Stimulated activated CD4-positive, alpha-beta T cell treated with anti-CD3 and anti-CD28 coated beads, Interleukin-1b, Interleukin-23, amount 100 ng/mL, for 48 hours (primary cell): ENCODE data around the gene GNAI2.
"Not testable (repeated sequence)": the region's sequence is repeated elsewhere in the genome, so short reads cannot be mapped to it uniquely, and the experiment has no call there.

Experiments used
- DNase-seq: peaks from one replicate; pipeline ENCODE4 v3.0.0-alpha.2; 2020

The GNAI2 gene

DNA sequence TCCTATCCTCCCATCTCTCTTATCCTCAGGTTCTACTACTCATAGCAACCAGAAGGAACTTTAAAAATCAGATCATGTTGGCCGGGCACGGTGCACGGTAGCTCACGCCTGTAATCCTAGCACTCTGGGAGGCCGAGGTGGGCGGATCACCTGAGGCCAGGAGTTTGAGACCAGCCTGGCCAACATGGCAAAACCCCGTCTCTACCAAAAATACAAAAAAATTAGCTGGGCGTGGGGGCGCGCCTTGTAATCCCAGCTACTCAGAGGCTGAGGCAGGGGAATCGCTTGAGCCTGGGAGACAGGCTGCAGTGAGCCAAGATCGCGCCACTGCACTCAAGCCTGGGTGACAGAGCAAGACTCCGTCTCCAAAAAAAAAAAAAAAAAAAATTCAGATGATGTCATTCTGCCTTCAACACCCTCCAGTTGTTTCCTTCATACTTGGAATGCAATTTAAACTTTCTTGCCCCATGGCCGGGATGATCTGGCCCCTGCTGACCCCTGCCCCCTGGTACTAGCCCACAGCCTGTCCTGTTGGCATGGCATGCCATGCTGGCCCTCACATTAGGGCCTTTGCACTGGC lies 7.7 kb upstream of the GNAI2 start:
- not testable (repeated sequence) for DNase-seq

DNA sequence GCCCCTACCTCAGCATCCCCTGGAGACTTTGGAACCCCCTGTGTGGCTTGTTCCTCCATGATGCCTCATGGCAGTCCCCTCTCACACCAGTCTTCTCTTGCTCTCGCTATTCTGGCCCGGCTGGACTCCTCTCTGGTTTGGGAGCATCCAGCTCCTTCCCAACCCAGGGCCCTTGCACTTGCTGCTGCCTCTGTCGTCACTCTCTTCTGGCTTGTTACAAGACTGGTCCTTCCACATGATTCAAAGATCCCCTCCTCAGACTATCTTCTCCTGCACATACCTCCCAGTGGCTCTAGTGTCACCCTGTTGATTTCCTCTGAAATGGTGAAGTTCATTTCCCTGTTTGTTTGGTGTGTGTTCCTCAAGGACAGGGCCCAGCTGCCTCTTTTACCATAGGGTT lies 6.5 kb upstream of the GNAI2 start:
- no peak for DNase-seq

DNA sequence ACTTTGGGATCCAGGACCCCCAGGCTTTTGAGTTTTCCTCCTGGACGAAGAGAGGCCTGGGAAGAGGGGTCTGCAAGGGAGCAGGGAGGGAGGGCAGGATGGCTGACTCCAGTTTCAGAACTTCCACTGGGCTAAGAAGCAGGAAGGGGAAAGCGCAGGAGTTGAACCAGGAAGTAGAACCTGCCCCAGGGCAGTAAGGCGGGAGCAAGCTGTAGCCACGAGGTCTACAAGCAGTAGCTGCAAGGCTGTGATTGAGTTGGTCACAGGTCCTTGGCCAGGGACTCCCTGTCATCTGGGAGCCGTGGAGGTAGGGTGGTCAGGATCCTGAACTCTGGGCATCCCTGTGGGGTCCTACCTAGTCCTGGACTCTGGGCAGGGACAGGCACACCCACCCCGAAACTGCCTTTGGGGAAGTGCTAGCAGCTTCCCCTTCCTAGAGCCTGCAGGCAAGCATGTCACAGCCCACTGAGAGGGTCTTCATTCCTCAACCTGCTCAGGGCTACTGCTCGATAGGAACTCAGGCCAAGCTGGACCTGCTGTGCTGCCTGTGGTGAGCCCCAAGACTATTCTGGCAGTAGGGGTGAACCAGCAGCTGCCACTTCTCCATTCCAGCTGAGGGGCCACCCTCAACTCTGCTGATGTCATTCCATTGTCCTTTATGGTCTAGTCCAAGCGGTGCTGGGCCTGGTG lies 5.8 kb upstream of the GNAI2 start:
- DNase-seq = no peak

DNA sequence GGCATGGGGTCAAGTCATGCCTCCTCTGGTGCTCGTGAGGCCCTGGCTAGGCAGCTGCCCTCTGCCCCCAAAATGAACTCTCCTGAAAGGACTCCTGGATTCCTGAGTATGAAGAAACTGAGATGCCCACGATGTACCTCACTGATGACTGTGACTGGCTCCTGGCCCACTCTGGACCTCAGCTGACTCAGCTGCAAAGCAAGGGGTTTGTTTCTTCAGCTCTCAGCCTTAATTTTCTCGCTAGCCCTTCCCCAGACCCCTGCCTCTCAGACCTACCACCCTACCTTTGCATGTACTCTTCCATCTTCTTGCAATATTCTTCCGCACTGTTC lies 5.2 kb upstream of the GNAI2 start:
- DNase-seq = no peak

- DNase-seq = no peak
Measured at GRCh38 chr3:50231581-50231980, 4.4 kb upstream of the GNAI2 start.

- no peak for DNase-seq
Measured at GRCh38 chr3:50232303-50232702, 3.7 kb upstream of the GNAI2 start.

DNA sequence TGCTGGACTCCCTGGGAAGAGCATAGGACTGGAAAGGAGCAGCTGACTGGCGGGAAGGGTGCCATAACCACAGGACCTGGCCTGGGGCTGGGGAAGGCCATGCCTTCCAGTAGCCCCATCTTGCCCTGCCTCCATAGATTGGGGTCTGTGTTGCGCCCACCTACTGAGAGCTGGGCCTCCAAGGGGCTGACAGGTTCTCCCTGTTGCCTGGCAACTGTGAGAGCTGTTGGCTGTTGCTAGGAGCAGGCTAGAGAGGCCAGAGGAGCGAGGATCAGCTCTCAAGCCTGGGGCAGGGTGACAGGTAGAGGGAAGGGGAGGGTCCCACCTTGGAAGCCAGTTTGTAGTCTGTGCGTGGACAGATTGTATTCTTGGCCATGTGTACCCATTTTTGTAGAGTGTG lies 2.8 kb upstream of the GNAI2 start:
- no peak for DNase-seq

- DNase-seq = no peak
Measured at GRCh38 chr3:50236484-50237132, 604 bp downstream of the GNAI2 start.

DNA sequence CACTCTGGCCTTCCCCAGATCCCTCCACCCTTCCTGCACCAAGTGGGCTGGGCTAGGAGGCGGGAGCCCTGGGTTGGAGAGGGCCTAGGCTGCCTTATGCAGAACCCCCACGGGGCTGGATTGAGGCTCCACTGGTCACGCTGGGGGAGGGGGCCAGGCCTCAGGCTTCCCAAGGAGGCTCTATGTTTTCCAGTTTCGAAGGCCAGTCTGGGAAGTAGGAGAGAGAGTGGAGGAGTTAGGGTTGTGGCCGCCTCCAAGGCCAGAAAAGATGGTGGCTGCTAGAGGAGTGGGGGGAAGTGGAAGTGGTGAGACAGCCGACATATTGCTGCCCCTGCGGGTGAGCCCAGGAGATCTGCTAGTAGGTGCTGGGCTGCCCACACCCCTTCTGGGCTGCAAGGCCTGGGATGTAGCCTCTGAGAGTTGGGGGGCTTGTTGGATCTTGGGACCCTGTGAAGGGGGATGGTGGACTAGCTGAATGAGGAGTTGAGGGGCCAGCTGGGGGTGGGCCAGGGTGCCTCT lies 1.2 kb downstream of the GNAI2 start:
- peak; percentile 32 for DNase-seq

DNA sequence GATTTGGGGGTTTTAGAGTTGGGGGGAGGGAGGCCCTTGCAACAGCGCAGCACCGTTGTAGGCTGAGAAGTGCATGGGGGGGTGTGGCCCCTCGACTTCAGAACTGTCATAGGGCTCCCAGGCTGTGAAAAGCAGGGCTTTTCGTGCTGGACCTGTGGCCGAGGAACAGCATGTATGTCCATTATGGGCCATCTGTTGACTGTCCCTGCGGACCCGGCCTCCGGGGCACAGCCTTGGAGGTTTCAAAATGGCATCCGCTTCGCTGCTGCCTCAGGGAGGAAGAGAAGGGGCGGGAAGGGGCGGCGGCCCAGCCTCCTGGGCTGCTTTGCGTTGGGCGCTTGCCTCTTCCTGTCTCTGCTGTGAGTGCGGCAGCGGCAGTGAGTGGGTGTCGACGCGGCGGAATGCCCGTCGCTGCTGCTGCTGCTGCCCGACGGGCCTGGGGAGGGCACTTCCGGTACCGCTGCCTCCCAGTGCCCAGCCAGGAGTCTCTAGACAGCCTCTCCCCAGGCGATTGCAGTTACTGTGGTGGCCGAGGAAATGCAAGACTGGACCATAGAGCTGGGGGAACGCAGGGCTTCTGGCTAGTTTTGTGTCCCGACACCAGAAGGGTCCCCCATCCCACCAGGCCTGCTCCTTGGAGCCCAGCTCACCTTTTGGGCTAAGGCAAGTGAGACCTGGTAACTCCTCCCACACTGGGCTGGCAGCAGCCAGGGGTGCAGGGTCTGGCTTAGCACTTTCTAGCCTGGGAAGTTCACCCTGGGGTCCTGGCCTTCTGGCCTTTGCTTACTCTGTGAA lies 1.9 kb downstream of the GNAI2 start:
- peak; percentile 89 for DNase-seq

- no peak for DNase-seq
Measured at GRCh38 chr3:50238549-50239026, 2.6 kb downstream of the GNAI2 start.

DNA sequence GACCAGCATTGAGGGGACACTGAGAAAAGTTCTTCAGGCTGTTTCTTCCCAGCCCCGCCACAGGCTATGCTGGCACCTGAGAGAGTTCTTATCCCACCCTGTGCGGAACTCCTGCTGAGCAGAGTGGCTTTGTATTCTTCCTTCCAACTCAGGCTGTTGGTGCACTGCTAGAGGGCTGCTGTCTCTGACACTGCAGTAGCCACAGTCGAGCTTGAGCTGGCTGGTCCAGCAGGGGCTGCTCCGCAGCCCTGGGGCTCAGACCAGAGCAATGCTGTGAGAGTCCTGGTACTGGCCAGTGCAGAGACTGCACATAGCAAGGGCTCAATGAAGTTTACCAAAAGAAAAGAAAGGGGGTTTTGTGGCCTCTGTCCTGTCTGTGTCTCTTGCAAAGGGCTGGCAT lies 3.6 kb downstream of the GNAI2 start:
- DNase-seq = no peak

GRCh38 chr3:50241163-50241562 lies 5.2 kb downstream of the GNAI2 start:
- DNase-seq = no peak

DNA sequence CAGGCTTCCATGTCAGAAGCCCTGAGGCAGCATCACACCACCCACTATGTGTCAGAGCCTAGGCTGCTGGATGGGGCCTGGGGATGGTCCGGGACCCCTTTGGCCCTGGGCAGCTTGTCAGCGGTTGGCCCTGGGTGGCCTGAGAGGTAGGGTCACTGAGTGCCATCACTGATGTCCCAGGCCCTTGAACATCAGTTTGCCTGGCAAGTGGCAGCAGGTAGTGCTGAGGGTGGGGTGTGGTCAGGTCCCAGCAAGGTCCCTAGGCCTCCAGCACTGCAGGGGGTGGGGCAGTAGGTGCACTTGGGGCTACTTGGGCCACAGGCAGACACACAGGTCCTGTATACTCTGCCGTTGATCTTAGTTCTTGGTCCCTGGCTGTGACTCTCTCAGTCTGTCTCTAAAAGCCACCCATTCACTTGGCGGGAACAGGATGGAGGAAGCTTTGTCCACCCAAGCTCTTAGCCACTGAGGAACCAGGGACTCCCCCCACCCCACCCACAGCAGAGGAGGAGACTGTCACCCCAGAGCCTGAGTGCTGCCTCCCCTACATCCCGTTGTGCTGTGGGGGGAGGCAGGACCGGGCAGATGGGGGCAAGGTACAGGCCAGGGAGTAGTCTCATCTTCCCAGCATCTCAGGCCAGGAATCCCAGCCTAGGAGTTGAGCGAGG lies 5.8 kb downstream of the GNAI2 start:
- no peak for DNase-seq

DNA sequence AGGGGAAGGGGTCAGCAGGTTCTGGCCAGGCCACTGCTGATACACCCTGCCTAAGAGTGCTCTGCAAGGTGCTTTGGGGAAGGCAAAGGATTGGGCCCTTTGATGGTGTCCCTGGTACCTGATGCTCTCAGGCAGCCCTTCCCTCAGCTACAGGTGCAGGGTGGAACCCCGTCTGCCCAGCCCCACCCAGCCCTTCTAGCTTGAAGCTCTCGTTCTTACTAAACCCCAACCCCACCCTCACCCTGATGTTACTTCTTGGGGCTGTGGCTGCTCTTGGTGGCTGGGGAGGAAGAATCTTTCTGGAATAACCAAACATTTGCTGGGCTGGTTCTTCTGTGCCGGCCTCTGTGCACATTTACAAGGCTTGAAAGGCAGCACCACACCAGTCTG lies 6.4 kb downstream of the GNAI2 start:
- no peak for DNase-seq

DNA sequence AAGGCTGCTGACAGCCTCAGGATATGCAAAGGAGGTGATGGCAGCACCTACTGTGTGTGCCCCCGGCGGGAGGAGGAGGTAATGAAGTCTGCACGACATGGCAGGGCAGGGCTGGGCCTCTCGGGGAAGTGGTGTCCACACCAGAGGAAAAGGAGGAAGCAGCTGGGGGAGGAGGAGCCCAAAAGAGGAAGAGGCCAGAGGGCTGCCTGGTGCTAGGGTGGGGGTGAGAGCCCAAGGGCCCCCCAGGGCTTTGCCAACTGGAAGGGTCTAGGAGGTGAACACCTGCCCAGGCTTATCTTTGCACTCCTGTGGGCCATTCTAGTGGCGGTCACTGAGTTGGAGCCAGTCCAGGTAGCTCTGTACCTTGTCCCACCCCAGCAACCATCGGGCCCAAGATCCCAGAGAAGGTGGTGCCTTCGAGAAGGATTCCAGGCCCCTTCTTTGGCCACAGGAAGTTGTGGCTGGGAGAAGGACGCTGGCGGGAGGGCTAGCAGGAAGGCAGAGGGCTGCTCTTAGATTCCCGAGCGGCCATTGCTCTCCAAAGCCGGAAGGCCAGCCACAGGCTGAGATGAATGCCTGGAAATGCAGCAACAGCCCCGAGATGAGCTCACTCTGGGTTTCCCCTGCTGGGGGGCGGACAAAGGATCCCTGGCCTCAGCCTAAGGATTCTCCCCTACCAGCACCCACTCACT lies 7.0 kb downstream of the GNAI2 start:
- DNase-seq = peak; percentile 45

- no peak for DNase-seq
Measured at GRCh38 chr3:50243543-50243895, 7.5 kb downstream of the GNAI2 start.

- DNase-seq = not testable (repeated sequence)
Measured at GRCh38 chr3:50244813-50245212, 8.8 kb downstream of the GNAI2 start.

DNA sequence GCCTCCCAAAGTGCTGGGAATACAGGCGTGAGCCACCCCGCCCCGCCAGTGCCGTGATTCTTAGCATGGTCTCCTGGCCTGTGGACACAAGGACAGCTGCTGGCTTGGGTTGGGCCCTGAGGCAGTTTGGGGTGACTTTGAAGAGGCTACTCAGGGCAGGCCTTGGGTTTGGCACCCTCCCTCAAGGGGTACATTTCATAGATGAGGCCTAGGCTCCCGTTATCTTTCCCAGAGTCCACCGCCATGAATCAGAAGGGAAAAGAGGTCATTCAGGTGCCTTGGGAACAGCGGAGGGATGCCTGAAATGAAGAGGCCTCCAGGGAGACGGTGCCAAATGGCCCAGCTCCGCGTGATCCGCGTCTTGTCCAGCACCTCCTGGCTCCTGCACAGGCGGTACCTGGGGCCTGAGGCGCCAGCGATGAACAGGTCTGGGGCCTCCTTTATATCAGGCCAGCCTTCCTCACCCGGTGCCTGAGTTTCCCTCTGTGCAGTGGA lies 9.3 kb downstream of the GNAI2 start:
- DNase-seq = no peak

DNA sequence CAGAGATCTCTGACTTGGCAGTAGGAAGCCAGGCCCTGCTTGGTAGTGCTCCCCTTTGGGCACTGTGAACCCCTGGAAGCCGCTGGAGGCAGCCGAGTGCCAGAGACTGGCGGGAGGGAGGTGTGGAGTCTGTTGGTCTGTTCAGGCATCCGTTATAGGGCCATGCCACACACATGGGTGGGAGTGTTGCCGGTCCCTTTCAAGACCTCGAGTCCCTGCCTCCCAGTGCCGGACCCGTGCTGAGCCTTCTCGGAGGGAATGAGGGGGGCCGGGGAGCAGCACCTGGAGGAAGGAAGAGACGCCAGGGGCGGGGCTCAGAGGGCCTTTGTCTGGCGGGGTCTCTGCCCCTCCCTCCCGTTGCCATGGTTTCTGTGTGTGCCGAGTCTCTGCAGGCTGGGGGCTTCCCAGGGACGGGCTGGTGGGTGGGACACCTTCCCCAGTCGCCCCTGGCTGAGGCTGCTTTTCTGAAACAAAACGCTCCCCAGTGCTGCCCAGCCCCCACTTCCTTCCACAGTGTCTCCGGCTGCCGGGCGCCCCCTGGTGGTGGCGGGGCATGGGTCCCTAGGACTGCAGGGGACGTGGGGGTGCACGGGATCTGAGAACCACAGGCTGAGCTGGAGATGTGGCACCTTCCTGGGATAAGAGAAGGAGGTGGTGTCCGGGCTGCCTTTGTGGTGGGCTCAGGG lies 10.0 kb downstream of the GNAI2 start:
- peak; percentile 92 for DNase-seq

DNA sequence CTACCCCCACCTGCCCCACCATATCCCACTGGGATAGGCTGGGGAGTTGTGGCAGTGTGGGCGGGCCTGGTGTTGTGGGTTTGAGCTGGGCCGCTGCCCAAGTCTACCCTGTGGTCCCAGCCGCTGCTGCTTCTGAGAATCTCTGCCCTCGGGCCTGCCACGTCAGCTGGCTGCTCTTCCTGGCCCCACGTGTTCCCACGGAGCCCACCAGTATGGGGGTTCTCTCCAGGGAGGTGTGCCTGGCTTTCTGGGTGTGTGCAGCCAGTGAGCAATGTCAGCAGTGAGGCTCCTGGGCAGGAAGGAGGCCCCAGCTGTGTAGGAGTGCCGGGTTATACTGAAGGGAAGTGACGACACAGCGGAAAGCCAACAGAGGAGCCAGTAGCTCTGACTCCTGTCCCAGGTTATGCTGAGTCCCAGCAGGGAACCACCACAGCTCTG lies 10.5 kb downstream of the GNAI2 start:
- peak; percentile 92 for DNase-seq
